Activated CD8-positive, alpha-beta memory T cell treated with anti-CD3 and anti-CD28 coated beads for 24 hours (primary cell): ENCODE results near the gene WASHC2C.
A peak's percentile ranks its signal among the peaks of the same experiment; 100 is the strongest.
"Not testable (repeated sequence)": the region's sequence is repeated elsewhere in the genome, so short reads cannot be mapped to it uniquely, and the experiment has no call there.

ENCODE experiments used
- DNase-seq: peaks from one replicate; pipeline ENCODE4 v3.0.0-alpha.2; 2020

Gene WASHC2C

DNA sequence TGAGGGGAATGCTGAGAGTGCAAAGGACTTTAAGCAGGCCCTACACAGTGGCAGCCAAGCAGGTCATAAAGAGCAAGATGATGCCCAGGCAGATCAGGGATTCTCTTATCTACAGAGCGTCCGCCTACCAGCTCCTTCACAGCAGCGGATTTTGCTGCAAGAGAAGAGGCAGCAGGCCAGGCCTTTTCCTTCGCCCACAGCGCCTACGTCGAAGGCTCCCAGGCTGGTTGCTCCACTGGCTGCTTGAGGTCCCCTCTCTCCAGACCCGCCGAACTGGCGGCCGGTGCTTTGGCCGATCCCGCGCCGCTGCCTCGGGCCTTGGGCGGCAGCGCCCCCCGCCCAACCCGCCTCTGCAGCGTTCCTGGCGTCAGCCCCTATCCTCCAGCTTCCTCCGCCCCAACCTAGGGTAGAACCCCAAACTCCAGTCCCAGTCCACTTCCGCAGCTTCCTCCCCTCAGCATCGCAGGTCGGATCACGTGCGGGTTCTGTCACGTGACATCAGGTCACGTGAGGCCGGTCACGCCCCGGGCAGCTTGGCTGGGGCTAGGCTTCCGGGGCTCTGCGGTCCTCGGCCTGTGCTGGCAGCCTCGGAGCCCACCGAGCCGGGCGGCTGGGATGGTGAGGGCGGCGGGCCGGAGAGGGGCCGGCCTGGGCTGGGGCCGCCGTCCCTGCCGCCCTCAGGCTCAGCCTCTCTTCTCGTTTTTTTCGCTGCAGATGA, at the start of gene WASHC2C:
TSS of gene WASHC2C (plus strand) at position 564 of the 718 bp plus-strand sequence. CDS start at position 616, 52 bp downstream.
- peak; percentile 100 for DNase-seq

GRCh38 chr10:45678467-45678866, 48.6 kb upstream of the WASHC2C start:
- not testable (repeated sequence) for DNase-seq

DNA sequence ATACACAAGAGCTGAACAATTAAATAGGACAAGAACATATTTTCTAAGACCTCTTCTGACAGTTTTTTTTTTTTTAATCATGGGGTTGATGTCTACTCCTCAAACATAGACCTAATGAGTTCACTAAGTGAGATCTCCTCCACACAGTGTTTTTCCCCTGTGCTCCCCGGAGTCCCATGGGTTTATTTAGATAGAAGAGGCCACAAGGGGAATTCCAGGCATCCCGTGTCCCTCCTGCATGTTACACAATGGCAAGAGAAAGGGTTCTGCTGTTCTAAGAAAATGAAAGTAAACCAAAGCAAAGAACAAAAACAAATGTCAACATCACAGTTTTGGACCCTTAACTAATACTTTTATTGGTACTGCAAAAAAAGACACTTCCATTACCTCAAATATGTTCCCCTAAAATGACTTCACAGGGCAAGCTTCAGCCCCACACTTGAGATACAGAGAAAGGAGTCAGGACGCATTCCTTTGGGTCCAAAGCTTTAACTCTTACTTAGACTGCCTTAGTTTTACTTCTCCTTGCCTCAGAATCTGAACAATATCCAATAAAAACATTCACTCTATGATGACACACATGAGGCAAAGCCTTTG, 16.8 kb upstream of the WASHC2C start:
- not testable (repeated sequence) for DNase-seq

- not testable (repeated sequence) for DNase-seq
Observed at GRCh38 chr10:45711223-45711622, 15.8 kb upstream of the WASHC2C start.

- not testable (repeated sequence) for DNase-seq
Observed at GRCh38 chr10:45717053-45717452, 10.0 kb upstream of the WASHC2C start.

DNA sequence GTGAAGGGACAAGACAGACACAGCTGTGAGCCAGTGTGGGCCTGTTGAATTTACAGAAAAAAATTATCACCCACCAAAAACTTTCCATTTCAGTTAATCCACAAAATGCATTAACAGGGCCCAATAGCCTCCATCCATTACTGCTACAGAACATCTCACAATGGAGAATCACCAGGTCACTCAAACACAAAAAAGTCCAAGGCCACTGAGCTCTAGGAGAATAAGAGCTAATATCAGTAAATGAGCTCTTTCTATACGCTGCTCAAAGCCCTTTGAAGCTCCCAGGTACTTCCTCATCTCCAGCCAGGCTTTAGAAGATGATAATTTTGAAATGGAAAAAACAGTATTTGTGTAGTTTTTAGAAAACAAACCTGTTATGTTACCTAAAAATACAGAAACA, 9.4 kb upstream of the WASHC2C start:
- not testable (repeated sequence) for DNase-seq

DNA sequence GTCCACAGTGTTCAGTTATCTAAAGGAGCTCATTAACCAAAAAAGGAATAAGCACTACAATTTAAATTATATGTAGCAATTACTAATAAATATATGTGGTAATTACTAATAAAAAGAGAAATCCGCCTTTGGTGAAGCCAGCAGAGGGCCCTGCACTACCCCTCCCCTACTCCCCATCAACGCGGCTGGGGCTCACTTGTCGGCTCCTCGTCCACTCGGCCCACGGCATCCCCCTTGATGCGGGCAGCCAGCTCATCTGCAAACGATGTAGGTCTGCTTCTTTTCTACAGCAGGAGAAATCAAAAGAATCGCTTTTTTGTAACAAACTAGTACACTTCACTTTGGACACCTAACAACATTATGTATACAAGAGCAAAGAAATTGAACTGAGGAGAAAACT, 5.6 kb upstream of the WASHC2C start:
- not testable (repeated sequence) for DNase-seq

DNA sequence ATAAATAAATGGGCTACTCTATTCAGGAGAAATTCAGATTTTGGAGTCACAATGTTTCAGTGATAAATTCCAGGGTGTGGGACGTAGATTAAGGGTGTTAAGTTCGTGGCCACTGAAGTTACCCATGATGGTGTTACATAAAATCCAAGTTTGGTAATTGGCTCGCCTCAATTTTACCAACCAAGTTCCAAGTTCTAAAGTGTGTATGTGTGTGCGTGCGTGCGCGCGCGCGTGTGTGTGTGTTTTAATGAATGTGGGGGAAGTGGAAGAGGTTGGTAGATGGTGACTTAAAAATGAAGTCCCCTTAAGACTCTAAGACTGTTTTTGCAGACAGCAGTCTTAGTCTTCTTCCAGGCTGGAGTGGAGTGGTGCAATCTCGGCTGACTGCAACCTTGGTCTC, 3.2 kb upstream of the WASHC2C start:
- not testable (repeated sequence) for DNase-seq

- peak; percentile 57 for DNase-seq
Observed at GRCh38 chr10:45727421-45727965, 427 bp downstream of the WASHC2C start.

GRCh38 chr10:45734449-45734848, 7.4 kb downstream of the WASHC2C start:
- DNase-seq: not testable (repeated sequence)

- not testable (repeated sequence) for DNase-seq
Observed at GRCh38 chr10:45734867-45735266, 7.8 kb downstream of the WASHC2C start.

- DNase-seq: not testable (repeated sequence)
Observed at GRCh38 chr10:45741559-45741958, 14.5 kb downstream of the WASHC2C start.

GRCh38 chr10:45742014-45742413, 14.9 kb downstream of the WASHC2C start:
- DNase-seq: not testable (repeated sequence)

- not testable (repeated sequence) for DNase-seq
Observed at GRCh38 chr10:45751141-45751540, 24.1 kb downstream of the WASHC2C start.

DNA sequence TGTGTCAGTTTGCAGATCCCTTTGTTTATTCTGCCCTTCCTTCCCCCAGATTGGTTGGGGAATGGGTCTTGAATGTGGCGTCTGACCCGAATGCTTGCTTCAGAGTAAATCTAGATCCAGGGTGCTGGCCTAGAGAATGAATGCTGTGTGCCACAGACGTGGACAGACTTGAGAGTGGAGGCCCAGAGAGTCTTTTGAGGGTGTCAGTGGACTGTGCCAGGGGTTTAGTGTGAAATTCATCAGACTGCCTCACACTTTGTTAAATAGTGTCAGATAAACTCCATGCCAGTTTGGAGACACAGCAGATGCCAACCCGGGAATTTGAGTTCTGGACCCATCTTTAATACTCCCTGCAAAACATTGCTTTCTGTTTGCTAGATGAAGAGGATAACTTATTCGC, 25.1 kb downstream of the WASHC2C start:
- DNase-seq: not testable (repeated sequence)

DNA sequence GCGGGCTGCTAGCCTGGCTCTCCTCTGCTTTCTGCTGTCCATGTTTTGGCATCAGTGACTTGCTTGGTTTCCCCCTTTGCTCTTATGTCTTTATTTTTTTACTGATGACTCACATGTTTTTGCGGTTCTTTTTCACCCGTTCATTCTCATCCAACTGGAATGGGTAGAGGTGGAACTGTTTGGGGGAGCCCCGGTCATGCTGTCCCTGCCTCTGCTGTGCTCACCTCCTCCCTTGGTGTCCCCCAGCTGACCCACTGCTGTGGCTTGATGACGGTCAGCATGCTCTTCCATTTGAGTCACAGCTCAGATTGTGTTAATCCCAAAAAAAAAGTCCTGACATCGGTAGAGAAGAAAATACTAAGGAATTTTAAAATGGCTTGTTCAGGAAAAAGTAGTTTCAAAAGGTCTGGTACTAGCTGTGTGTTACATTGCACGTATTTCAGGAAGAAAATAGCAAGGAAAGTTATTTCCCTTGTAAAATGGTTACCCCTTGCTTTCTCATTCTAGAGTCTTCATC, 27.0 kb downstream of the WASHC2C start:
- not testable (repeated sequence) for DNase-seq

- DNase-seq: not testable (repeated sequence)
Observed at GRCh38 chr10:45755083-45755482, 28.0 kb downstream of the WASHC2C start.

DNA sequence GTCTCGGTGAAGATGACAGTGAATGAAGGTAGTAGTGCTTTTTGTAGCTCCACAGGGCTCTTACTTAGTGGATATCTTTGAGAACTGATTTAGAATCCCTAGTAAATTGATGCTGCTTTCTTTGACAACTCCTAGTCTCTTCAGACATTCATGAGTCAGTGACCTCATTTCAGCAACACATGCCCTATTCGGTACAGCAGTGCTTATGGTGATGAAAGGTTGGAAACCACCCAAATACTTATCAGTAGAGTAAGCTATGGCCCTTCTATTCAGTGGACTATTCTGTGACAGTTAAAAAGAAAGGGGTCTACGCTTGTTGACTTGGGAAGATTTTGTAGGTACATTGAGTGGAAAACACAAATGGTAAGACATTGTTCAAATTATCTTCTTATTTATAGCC, 29.0 kb downstream of the WASHC2C start:
- DNase-seq: not testable (repeated sequence)

DNA sequence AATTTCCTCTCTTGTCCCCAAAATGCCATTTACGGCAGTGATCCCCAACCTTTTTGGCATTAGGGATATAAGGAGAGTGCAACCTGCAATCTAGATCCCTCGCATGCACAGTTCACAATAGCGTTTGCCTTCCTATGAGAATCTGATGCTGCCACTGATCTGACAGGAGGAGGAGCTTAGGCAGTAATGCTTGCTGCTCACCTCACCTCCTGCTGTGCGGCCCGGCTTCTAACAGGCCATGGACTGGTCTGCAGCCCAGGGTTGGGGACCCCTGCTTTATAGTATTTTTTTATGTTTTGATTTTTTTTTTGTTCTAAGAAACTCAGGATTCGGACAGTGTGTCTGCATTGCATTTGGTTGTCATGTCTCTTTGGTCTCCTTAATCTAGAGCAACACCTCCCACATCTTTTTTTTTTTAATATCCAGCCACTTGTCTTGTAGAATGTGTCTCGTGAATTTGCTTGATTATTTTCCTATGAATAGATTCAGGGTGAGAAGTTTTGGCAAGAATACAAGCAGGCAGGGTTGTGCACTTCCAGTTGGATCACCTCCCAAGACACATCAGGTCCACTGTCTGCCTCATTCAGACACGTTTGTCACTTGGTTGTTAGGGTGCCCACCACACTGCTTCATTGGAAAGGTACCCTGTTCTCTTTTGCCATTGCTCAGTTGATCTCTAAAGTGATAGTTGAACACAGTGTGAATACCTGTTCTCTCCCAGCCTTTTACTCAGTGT, 30.8 kb downstream of the WASHC2C start:
- DNase-seq: not testable (repeated sequence)

DNA sequence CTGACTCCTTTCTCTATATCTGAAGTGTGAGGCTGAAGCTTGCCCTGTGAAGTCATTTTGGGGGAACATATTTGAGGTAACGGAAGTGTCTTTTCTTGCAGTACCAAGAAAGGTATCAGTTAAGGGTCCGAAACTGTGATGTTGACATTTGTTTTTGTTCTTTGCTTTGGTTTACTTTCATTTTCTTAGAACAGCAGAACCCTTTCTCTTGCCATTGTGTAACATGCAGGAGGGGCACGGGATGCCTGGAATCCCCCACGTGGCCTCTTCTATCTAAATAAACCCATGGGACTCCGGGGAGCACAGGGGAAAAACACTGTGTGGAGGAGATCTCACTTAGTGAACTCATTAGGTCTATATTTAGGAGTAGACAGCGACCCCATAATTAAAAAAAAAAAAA, 34.6 kb downstream of the WASHC2C start:
- DNase-seq: not testable (repeated sequence)

GRCh38 chr10:45763037-45763436, 36.0 kb downstream of the WASHC2C start:
- DNase-seq: not testable (repeated sequence)

DNA sequence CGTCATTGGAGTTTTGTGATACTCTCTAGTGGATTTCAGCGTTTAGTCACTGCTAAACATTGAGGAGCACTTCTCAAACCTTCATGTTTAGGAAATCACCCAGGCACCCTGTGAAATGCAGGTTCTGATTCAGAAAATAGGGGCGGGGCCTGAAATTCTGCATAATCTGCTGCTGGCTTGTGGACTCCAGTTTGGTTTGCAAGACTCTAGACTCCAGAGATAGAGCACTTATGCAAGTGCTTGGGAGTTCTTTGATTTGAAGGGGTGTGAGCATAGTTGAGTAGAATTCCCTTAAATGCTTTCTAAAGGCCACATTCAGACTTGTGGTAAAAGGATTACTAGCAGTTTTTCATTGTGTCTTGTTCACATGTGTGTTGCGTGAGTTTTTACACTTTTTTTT, 41.3 kb downstream of the WASHC2C start:
- DNase-seq: not testable (repeated sequence)
